OCI-LY3 (cell line): Measurements from ENCODE around the gene LTA4H.

Experiments used
- EZH2phosphoT487 ChIP-seq: fragments of 200-600 bp; shearing (Covaris generic); IDR thresholded peaks from 2 replicates; pipeline ENCODE4 v1.6.1; 2018; ENCODE audit warnings: antibody characterized with exemption, mixed run types, low read depth
- TF ChIP-seq, protein P1 (sequence below): fragments of 200-600, 300-600 bp; sonication (generic); IDR thresholded peaks from 2 replicates; pipeline ENCODE4 v1.5.1; 2014; ENCODE audit warnings: antibody characterized with exemption, low read length, low read depth

DNA sequence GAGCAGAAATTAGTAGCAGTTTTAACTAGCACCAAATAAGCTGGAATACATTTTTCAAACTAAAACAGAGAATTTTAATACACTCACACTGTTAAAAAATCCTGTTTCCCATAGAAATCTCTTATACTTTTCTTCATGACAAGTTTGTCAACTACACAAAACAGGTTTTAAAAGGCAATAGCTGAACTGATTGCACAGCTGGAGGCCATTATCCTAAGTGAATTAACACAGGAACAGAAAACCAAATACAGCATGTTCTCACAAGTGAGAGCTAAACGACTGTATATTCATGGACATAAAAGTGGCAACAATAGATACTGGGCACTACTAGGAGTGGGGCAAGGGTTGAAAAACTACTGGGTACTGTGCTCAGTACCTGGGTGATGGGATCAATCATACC lies 27.7 kb downstream of the LTA4H start:
- TF ChIP-seq, protein P1, sequence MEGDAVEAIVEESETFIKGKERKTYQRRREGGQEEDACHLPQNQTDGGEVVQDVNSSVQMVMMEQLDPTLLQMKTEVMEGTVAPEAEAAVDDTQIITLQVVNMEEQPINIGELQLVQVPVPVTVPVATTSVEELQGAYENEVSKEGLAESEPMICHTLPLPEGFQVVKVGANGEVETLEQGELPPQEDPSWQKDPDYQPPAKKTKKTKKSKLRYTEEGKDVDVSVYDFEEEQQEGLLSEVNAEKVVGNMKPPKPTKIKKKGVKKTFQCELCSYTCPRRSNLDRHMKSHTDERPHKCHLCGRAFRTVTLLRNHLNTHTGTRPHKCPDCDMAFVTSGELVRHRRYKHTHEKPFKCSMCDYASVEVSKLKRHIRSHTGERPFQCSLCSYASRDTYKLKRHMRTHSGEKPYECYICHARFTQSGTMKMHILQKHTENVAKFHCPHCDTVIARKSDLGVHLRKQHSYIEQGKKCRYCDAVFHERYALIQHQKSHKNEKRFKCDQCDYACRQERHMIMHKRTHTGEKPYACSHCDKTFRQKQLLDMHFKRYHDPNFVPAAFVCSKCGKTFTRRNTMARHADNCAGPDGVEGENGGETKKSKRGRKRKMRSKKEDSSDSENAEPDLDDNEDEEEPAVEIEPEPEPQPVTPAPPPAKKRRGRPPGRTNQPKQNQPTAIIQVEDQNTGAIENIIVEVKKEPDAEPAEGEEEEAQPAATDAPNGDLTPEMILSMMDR, result no peak
- no peak for TF ChIP-seq EZH2phosphoT487
